Astrocyte (in vitro differentiated cells and primary cell): ENCODE data around the gene YEATS4. TPM values are rescaled to one million over a fixed set of nuclear protein-coding genes. Genes with fewer than 3 reads are reported as not detected.

Source experiments
- DNase-seq: peaks from one replicate; pipeline ENCODE4 v3.0.0-alpha.2; 2010; ENCODE audit warnings: low read depth
- FAIRE-seq: peaks from 2 replicates; lab custom pipeline; 2011; peaks lifted over from hg19 to GRCh38; lab: Jason Lieb, UNC
- H2AFZ ChIP-seq: 2 replicates; pipeline ENCODE4 v1.6.0; 2012; ENCODE audit warnings: low read depth, low read length, inconsistent platforms
- H3K27ac ChIP-seq: 2 replicates; pipeline ENCODE4 v1.5.1; 2011; ENCODE audit warnings: low read depth, low read length, inconsistent platforms
- H3K27me3 ChIP-seq: 2 replicates; pipeline ENCODE4 v1.6.0; 2011; ENCODE audit warnings: low read length, inconsistent platforms; ENCODE audit not compliant: insufficient read depth
- H3K36me3 ChIP-seq: 2 replicates; pipeline ENCODE4 v1.5.1; 2011; ENCODE audit warnings: low read length, inconsistent platforms; ENCODE audit not compliant: insufficient read depth
- H3K4me1 ChIP-seq: 2 replicates; pipeline ENCODE4 v1.5.1; 2011; ENCODE audit warnings: low read length, inconsistent platforms; ENCODE audit not compliant: insufficient read depth
- H3K4me2 ChIP-seq: 2 replicates; pipeline ENCODE4 v1.6.0; 2012; ENCODE audit warnings: low read length, inconsistent platforms
- H3K4me3 ChIP-seq: 2 replicates; pipeline ENCODE4 v1.5.1; 2011; ENCODE audit warnings: low read depth, mild to moderate bottlenecking, low read length, inconsistent platforms; ENCODE audit not compliant: insufficient read depth
- H3K79me2 ChIP-seq: 2 replicates; pipeline ENCODE4 v1.6.0; 2012; ENCODE audit warnings: mild to moderate bottlenecking, low read length, inconsistent platforms; ENCODE audit not compliant: insufficient read depth
- H3K9ac ChIP-seq: 2 replicates; pipeline ENCODE4 v1.6.0; 2012; ENCODE audit warnings: mild to moderate bottlenecking, low read length, inconsistent platforms
- H3K9me3 ChIP-seq: 2 replicates; pipeline ENCODE4 v1.5.1; 2012; ENCODE audit warnings: low read depth, mild to moderate bottlenecking, low read length, inconsistent platforms; ENCODE audit not compliant: insufficient read depth
- H4K20me1 ChIP-seq: 2 replicates; pipeline ENCODE4 v1.6.0; 2012; ENCODE audit warnings: low read length, inconsistent platforms; ENCODE audit not compliant: insufficient read depth
- H3K27ac Mint-ChIP-seq: one replicate; pipeline ENCODE4 v1.8.0; 2021; ENCODE audit warnings: mild to moderate bottlenecking, mixed read lengths; ENCODE audit not compliant: unreplicated experiment
- H3K27me3 Mint-ChIP-seq: one replicate; pipeline ENCODE4 v1.8.0; 2021; ENCODE audit warnings: low read depth, mixed read lengths; ENCODE audit not compliant: unreplicated experiment
- H3K36me3 Mint-ChIP-seq: one replicate; pipeline ENCODE4 v1.8.0; 2021; ENCODE audit warnings: low read depth, mixed read lengths; ENCODE audit not compliant: unreplicated experiment
- H3K4me1 Mint-ChIP-seq: one replicate; pipeline ENCODE4 v1.8.0; 2021; ENCODE audit warnings: low read depth, mixed read lengths; ENCODE audit not compliant: unreplicated experiment
- H3K4me3 Mint-ChIP-seq: one replicate; pipeline ENCODE4 v1.8.0; 2021; ENCODE audit warnings: mild to moderate bottlenecking, moderate library complexity, mixed read lengths; ENCODE audit not compliant: unreplicated experiment
- H3K9me3 Mint-ChIP-seq: one replicate; pipeline ENCODE4 v1.8.0; 2021; ENCODE audit warnings: mild to moderate bottlenecking, mixed read lengths; ENCODE audit not compliant: unreplicated experiment
- EZH2 ChIP-seq: IDR thresholded peaks from 2 replicates; pipeline ENCODE4 v1.6.1; 2012; ENCODE audit warnings: mild to moderate bottlenecking, low read length, inconsistent platforms; ENCODE audit not compliant: insufficient read depth
- total RNA-seq: library from RNA; stranded (reverse); gene quantifications from 2 replicates; pipeline ENCODE4 v1.2.1, GENCODE V29; 2021
- TF ChIP-seq, protein P1 (sequence below): IDR thresholded peaks from 2 replicates; pipeline ENCODE4 v1.5.1; 2011; ENCODE audit warnings: low read depth, mild to moderate bottlenecking, inconsistent platforms, low read length, moderate library complexity; ENCODE audit not compliant: insufficient read depth

YEATS4 gene
- total RNA-seq, 1 donor from 2014 or later, result 11.6 TPM

GRCh38 chr12:69401940-69402339, 42.4 kb downstream of the YEATS4 start:
- FAIRE-seq (no peak), DNase-seq (peak; percentile 54)
- Mint-ChIP-seq H3K36me3 (peaks cover 1% of the 10 kb centered on the region), H3K9me3 (peaks cover 5% of the 10 kb centered on the region), H3K27me3 (no peaks in the 10 kb centered on the region), H3K4me3 (no peak overlapping the region), H3K4me1 (peaks cover 21% of the 10 kb centered on the region), H3K27ac (no peak overlapping the region)
- Histone ChIP-seq H4K20me1 (no peaks in the 10 kb centered on the region), H3K9me3 (no peaks in the 10 kb centered on the region), H3K79me2 (no peaks in the 10 kb centered on the region), H3K36me3 (no peaks in the 10 kb centered on the region), H2AFZ (peak overlapping the region; percentile 24), H3K27me3 (no peaks in the 10 kb centered on the region), H3K4me3 (no peak overlapping the region), H3K4me1 (peaks cover 18% of the 10 kb centered on the region), H3K27ac (no peak overlapping the region), H3K9ac (no peak overlapping the region), H3K4me2 (no peak overlapping the region)
- no peak for TF ChIP-seq EZH2
- TF ChIP-seq, protein P1, sequence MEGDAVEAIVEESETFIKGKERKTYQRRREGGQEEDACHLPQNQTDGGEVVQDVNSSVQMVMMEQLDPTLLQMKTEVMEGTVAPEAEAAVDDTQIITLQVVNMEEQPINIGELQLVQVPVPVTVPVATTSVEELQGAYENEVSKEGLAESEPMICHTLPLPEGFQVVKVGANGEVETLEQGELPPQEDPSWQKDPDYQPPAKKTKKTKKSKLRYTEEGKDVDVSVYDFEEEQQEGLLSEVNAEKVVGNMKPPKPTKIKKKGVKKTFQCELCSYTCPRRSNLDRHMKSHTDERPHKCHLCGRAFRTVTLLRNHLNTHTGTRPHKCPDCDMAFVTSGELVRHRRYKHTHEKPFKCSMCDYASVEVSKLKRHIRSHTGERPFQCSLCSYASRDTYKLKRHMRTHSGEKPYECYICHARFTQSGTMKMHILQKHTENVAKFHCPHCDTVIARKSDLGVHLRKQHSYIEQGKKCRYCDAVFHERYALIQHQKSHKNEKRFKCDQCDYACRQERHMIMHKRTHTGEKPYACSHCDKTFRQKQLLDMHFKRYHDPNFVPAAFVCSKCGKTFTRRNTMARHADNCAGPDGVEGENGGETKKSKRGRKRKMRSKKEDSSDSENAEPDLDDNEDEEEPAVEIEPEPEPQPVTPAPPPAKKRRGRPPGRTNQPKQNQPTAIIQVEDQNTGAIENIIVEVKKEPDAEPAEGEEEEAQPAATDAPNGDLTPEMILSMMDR, result no peak

DNA sequence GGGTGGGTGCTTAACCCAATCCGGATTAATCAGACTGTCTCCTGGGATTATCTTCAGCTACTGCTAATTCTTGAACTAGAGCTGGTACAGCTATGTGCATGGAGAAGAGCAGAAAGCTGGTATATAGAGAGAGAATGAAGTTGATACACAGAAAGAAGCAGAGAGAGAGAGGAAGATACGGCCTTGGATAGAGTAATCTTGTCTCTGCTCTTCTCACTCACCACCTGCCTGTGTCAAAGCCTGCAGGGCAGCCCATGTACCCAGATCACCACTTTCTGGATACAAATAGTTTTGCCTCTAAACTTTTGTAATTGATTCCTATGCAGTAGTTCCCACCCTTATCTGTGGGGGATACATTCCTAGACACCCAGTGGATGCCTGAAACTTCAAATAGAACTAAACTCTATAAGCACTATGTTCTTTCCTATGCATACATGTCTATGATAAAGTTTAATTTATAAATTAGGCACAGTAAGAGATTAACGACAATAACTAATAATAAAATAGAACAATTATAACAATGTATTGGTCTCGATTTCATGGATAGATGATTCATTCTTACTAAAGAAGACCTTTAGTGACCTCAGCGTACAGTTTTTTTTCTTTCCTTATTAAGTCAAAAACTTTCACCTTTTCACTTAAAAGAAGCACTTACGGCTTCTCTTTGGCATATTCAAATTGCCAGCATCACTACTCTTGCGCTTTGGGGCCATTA, 45.5 kb downstream of the YEATS4 start:
- no peaks in the 10 kb centered on the region for H3K27me3 ChIP-seq
- H3K9me3 ChIP-seq, result no peaks in the 10 kb centered on the region
- no peaks in the 10 kb centered on the region for H3K79me2 ChIP-seq
- Mint-ChIP-seq H3K27ac (peak overlapping the region; percentile 97), H3K36me3 (peaks cover 2% of the 10 kb centered on the region), H3K27me3 (no peaks in the 10 kb centered on the region), H3K9me3 (no peaks in the 10 kb centered on the region), H3K4me3 (no peak overlapping the region), H3K4me1 (peaks cover 27% of the 10 kb centered on the region)
- H3K9ac ChIP-seq, result peak overlapping the region; percentile 73
- H2AFZ ChIP-seq, result peak overlapping the region; percentile 13
- no peaks in the 10 kb centered on the region for H3K36me3 ChIP-seq
- peak; percentile 65 for DNase-seq
- no peak overlapping the region for H3K4me3 ChIP-seq
- no peaks in the 10 kb centered on the region for H4K20me1 ChIP-seq
- H3K27ac ChIP-seq, result peak overlapping the region; percentile 97
- peak overlapping the region; percentile 71 for H3K4me2 ChIP-seq
- TF ChIP-seq EZH2, result no peak
- TF ChIP-seq, protein P1, result no peak
- no peak for FAIRE-seq
- H3K4me1 ChIP-seq, result peaks cover 18% of the 10 kb centered on the region

DNA sequence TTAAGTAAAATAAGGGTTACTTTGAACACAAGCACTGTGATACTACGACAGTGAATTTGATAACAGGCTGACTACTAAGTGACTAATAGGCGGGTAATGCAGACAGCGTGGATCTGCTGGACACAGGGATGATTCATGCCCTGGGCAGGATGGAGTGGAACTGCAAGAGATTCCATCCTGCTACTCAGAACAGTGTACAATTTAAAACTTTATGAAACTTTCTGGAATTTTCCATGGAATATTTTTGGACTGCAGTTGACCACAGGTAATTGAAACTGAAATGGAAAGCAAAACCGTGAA, 46.0 kb downstream of the YEATS4 start:
- Histone ChIP-seq H3K4me1 (peaks cover 18% of the 10 kb centered on the region), H3K27ac (peak overlapping the region; percentile 97), H3K27me3 (no peaks in the 10 kb centered on the region), H3K79me2 (no peaks in the 10 kb centered on the region), H3K36me3 (no peaks in the 10 kb centered on the region), H3K4me2 (peak overlapping the region; percentile 71), H3K9me3 (no peaks in the 10 kb centered on the region), H2AFZ (no peak overlapping the region), H3K4me3 (no peak overlapping the region), H4K20me1 (no peaks in the 10 kb centered on the region), H3K9ac (peak overlapping the region; percentile 73)
- H3K27ac Mint-ChIP-seq, result peak overlapping the region; percentile 97
- peaks cover 2% of the 10 kb centered on the region for H3K36me3 Mint-ChIP-seq
- no peaks in the 10 kb centered on the region for H3K27me3 Mint-ChIP-seq
- DNase-seq (peak; percentile 100), FAIRE-seq (peak; percentile 97)
- TF ChIP-seq EZH2, result no peak
- TF ChIP-seq, protein P1, result no peak
- peak overlapping the region; percentile 54 for H3K4me3 Mint-ChIP-seq
- H3K4me1 Mint-ChIP-seq, result peaks cover 27% of the 10 kb centered on the region
- no peaks in the 10 kb centered on the region for H3K9me3 Mint-ChIP-seq
